A673 (cell line): ENCODE data around the gene IBA57.

Experiments used
- CTCF ChIP-seq: fragments of 300-800, 200-600 bp; sonication (generic); conservative IDR thresholded peaks from 2 replicates; pipeline ENCODE4 v1.5.1; 2017; ENCODE audit warnings: low read depth, mild to moderate bottlenecking, antibody characterized with exemption, low read length, moderate library complexity, mixed read lengths
- EZH2 ChIP-seq: fragments of 200-600 bp; sonication (generic); IDR thresholded peaks from 2 replicates; pipeline ENCODE4 v1.6.1; 2017; ENCODE audit warnings: borderline replicate concordance, low read depth, mild to moderate bottlenecking, mixed read lengths, antibody characterized with exemption, low read length; ENCODE audit not compliant: poor library complexity, severe bottlenecking

- TF ChIP-seq CTCF, result no peak
- no peak for TF ChIP-seq EZH2
Measured at GRCh38 chr1:228147151-228147693, 18.4 kb upstream of the IBA57 start.
